Panc1 (cell line): ENCODE results near the gene MRPL20. TPM values are rescaled to one million over a fixed set of nuclear protein-coding genes. Genes with fewer than 3 reads are reported as not detected.
A peak's percentile ranks its signal among the peaks of the same experiment; 100 is the strongest.

Source experiments
- ATAC-seq: fragments of 200-7000 bp; cut with Tn5 transposase; 2 replicates; pipeline ENCODE4 v1.9.1; 2020; ENCODE audit warnings: mild to moderate bottlenecking, moderate library complexity
- BruUV-seq: library from RNA; stranded (reverse); fragments of 400-500 nt; replicated peaks from 2 replicates; lab custom pipeline; 2021; lab: Mats Ljungman, UMichigan
- CTCF ChIA-PET: fragments of 300-600 bp; sonication (Branson Sonifier 250); formaldehyde crosslinking; loops from one replicate; lab custom pipeline; 2022; ENCODE audit warnings: antibody characterized with exemption; lab: Charles Lee
- POLR2A ChIA-PET: fragments of 300-600 bp; sonication (Branson Sonifier 250); formaldehyde crosslinking; loops from one replicate; lab custom pipeline; 2022; ENCODE audit warnings: antibody characterized with exemption; lab: Charles Lee
- DNase-seq: peaks from one replicate; pipeline ENCODE4 v3.0.0-alpha.2; 2010; ENCODE audit warnings: low read depth, low spot score
- H3K27ac ChIP-seq: 2 replicates; pipeline ENCODE4 v1.5.1; 2011; ENCODE audit warnings: mild to moderate bottlenecking, low read length, inconsistent platforms
- H3K27me3 ChIP-seq: fragments of 200-500 bp; sonication (Bioruptor generic); 2 replicates; pipeline ENCODE4 v1.6.0; 2014; ENCODE audit warnings: low read length, inconsistent platforms; ENCODE audit not compliant: control insufficient read depth, insufficient read depth
- H3K36me3 ChIP-seq: fragments of 200-500 bp; sonication (Bioruptor generic); 2 replicates; pipeline ENCODE4 v1.5.1; 2014; ENCODE audit warnings: inconsistent platforms, mild to moderate bottlenecking, low read length, moderate library complexity; ENCODE audit not compliant: control insufficient read depth, insufficient read depth
- H3K4me1 ChIP-seq: 2 replicates; pipeline ENCODE4 v1.5.1; 2011; ENCODE audit warnings: inconsistent platforms, mild to moderate bottlenecking, low read length, moderate library complexity; ENCODE audit not compliant: control insufficient read depth, insufficient read depth
- H3K4me3 ChIP-seq, 2 experiments: 2 replicates each; pipeline ENCODE4 v1.5.1; 2011 to 2012; ENCODE audit warnings: low read depth in 2 of 2, low read length in 2 of 2, mild to moderate bottlenecking in 2 of 2, inconsistent platforms in 1 of 2, moderate library complexity in 1 of 2
- H3K9me3 ChIP-seq: fragments of 200-500 bp; sonication (Bioruptor generic); 2 replicates; pipeline ENCODE4 v1.5.1; 2014; ENCODE audit warnings: low read depth, mild to moderate bottlenecking, inconsistent platforms, low read length, moderate library complexity; ENCODE audit not compliant: control insufficient read depth, insufficient read depth
- POLR2AphosphoS5 ChIP-seq: IDR thresholded peaks from 2 replicates; pipeline ENCODE4 v1.6.1; 2012; ENCODE audit warnings: mild to moderate bottlenecking, low read depth, low read length, moderate library complexity
- SIN3A ChIP-seq: IDR thresholded peaks from 2 replicates; pipeline ENCODE4 v1.6.1; 2012; ENCODE audit warnings: low read depth, mild to moderate bottlenecking, low read length, moderate library complexity, borderline replicate concordance; ENCODE audit not compliant: insufficient read depth
- TCF7L2 ChIP-seq: IDR thresholded peaks from 2 replicates; pipeline ENCODE4 v1.6.1; 2011; ENCODE audit warnings: mild to moderate bottlenecking, low read depth, low read length, inconsistent platforms
- in situ Hi-C: cut with HindIII; loops from 2 replicates; pipeline ENCODE4 v1.10.0; 2016; ENCODE audit warnings: low sequenced_read_pairs, low pct_unique_long_range_greater_than_20kb
- intact Hi-C: fragments of 100-400 bp; cut with micrococcal nuclease; formaldehyde crosslinking; loops from one replicate; pipeline ENCODE4 v1.10.0; 2022; ENCODE audit not compliant: unreplicated experiment
- total RNA-seq: library from RNA; stranded (reverse); gene quantifications from one replicate; pipeline ENCODE4 v1.2.1, GENCODE V29; 2021; ENCODE audit not compliant: unreplicated experiment
- TF ChIP-seq, protein P1 (sequence below), 2 experiments: IDR thresholded peaks; 2 replicates each; pipeline ENCODE4 v1.6.1; 2011 to 2012; ENCODE audit warnings: low read depth in 2 of 2, control low read depth in 1 of 2, low read length in 1 of 2, mild to moderate bottlenecking in 1 of 2, moderate library complexity in 1 of 2; ENCODE audit not compliant: insufficient read depth in 1 of 2
- TF ChIP-seq, protein P2 (sequence below): fragments of 450-650 bp; IDR thresholded peaks from 2 replicates; pipeline ENCODE4 v1.5.1; 2017; ENCODE audit warnings: mild to moderate bottlenecking

Gene MRPL20
- total RNA-seq, 1 experiment from 2014 or later = 196 TPM

DNA sequence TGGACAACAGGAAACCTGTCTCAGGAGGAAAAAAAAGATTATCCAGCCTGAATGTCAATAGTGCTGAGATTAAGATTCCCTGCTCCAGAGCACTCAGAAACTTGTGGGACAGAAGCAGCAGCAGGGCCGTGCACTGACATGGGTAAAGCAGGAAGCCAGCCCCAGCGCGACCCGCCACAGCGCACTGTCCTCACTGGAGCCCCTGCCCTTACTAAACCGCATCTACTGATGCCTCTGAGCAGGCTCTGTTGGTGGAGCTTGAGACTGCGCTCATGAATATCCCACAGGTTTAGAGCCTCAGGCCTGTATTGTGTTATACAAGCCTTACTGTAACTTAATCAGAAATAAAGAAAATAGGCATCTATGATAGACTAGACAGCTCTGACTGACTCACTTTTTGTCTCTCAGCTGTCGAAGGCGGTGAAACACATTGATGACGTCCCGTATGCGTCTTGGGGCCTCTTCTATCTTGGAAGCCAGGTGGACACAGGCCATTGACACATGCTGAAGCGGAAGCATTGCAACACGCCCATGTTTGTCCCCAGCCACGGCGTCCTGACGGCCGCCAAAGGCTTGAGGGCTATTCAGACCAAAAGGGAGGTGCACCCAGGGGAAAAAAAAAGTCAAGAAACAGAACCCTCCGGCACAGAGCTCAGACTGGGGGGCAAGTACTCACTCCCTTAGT is 9.1 kb downstream of the MRPL20 start:
- in situ Hi-C loops = no loop called here
- POLR2A ChIA-PET = no interaction called here
- Histone ChIP-seq H3K4me3 (peak overlapping the region; percentile 93 to 100), H3K27ac (peak overlapping the region; percentile 95), H3K27me3 (no peaks in the 10 kb centered on the region), H3K9me3 (no peaks in the 10 kb centered on the region), H3K36me3 (peaks cover 7% of the 10 kb centered on the region), H3K4me1 (peaks cover 37% of the 10 kb centered on the region)
- no peak for DNase-seq
- TF ChIP-seq POLR2AphosphoS5 = no peak
- TF ChIP-seq TCF7L2 = no peak
- TF ChIP-seq SIN3A = no peak
- TF ChIP-seq, protein P1, sequence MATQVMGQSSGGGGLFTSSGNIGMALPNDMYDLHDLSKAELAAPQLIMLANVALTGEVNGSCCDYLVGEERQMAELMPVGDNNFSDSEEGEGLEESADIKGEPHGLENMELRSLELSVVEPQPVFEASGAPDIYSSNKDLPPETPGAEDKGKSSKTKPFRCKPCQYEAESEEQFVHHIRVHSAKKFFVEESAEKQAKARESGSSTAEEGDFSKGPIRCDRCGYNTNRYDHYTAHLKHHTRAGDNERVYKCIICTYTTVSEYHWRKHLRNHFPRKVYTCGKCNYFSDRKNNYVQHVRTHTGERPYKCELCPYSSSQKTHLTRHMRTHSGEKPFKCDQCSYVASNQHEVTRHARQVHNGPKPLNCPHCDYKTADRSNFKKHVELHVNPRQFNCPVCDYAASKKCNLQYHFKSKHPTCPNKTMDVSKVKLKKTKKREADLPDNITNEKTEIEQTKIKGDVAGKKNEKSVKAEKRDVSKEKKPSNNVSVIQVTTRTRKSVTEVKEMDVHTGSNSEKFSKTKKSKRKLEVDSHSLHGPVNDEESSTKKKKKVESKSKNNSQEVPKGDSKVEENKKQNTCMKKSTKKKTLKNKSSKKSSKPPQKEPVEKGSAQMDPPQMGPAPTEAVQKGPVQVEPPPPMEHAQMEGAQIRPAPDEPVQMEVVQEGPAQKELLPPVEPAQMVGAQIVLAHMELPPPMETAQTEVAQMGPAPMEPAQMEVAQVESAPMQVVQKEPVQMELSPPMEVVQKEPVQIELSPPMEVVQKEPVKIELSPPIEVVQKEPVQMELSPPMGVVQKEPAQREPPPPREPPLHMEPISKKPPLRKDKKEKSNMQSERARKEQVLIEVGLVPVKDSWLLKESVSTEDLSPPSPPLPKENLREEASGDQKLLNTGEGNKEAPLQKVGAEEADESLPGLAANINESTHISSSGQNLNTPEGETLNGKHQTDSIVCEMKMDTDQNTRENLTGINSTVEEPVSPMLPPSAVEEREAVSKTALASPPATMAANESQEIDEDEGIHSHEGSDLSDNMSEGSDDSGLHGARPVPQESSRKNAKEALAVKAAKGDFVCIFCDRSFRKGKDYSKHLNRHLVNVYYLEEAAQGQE (IDR thresholded peaks at IDR 0.05; ENCODE audit: insufficient read depth in 1 of 2, low read depth in 2 of 2, low read length in 1 of 2) = no peak
- TF ChIP-seq, protein P2, sequence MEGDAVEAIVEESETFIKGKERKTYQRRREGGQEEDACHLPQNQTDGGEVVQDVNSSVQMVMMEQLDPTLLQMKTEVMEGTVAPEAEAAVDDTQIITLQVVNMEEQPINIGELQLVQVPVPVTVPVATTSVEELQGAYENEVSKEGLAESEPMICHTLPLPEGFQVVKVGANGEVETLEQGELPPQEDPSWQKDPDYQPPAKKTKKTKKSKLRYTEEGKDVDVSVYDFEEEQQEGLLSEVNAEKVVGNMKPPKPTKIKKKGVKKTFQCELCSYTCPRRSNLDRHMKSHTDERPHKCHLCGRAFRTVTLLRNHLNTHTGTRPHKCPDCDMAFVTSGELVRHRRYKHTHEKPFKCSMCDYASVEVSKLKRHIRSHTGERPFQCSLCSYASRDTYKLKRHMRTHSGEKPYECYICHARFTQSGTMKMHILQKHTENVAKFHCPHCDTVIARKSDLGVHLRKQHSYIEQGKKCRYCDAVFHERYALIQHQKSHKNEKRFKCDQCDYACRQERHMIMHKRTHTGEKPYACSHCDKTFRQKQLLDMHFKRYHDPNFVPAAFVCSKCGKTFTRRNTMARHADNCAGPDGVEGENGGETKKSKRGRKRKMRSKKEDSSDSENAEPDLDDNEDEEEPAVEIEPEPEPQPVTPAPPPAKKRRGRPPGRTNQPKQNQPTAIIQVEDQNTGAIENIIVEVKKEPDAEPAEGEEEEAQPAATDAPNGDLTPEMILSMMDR = no peak
- intact Hi-C loops = no loop called here
- BruUV-seq = TSS peak; percentile 68
- CTCF ChIA-PET = no interaction called here
- no peak for ATAC-seq

DNA sequence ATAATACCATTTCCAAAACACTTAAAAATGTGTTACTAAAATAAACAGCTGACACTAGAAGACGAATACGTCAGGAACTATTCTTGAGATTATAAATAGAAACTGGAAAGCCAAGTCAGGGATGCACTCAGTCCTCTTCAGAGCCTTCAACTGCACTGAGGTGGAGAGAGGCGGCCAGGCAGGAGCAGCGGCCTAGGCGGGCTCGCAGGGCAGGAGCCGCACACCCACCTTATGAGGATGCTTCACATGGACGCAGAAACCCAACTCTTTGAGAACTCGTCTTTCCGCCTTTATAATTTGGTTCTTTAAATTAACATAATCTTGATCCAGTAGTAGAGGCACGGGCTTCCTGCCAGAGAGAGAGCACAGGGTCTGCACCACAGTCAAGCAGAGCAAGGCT is 11.9 kb downstream of the MRPL20 start:
- Histone ChIP-seq H3K9me3 (no peaks in the 10 kb centered on the region), H3K36me3 (peaks cover 30% of the 10 kb centered on the region), H3K27me3 (no peaks in the 10 kb centered on the region), H3K4me1 (peaks cover 10% of the 10 kb centered on the region), H3K4me3 (no peak overlapping the region), H3K27ac (no peak overlapping the region)
- no peak for ATAC-seq
- in situ Hi-C loops (no loop called here), intact Hi-C loops (no loop called here)
- TF ChIP-seq, protein P2 = no peak
- TF ChIP-seq, protein P1 (IDR thresholded peaks at IDR 0.05; ENCODE audit: insufficient read depth in 1 of 2, low read depth in 2 of 2, low read length in 1 of 2) = no peak
- no peak for TF ChIP-seq POLR2AphosphoS5
- TF ChIP-seq SIN3A = no peak
- no peak for TF ChIP-seq TCF7L2
- POLR2A ChIA-PET = no interaction called here
- DNase-seq = no peak
- BruUV-seq = TSS peak; percentile 23
- CTCF ChIA-PET = no interaction called here
